Ishikawa (cell line): ENCODE data around the gene GPR22.

Experiments
- FOXM1 ChIP-seq: IDR thresholded peaks from 2 replicates; pipeline ENCODE4 v1.6.1; 2012; ENCODE audit warnings: low read depth, borderline replicate concordance
- MAX ChIP-seq: IDR thresholded peaks from 2 replicates; pipeline ENCODE4 v1.6.1; 2012
- TAF1 ChIP-seq: IDR thresholded peaks from 2 replicates; pipeline ENCODE4 v1.6.1; 2012; ENCODE audit warnings: low read depth, mild to moderate bottlenecking
- USF1 ChIP-seq: IDR thresholded peaks from 2 replicates; pipeline ENCODE4 v1.6.1; 2012
- YY1 ChIP-seq: IDR thresholded peaks from 2 replicates; pipeline ENCODE4 v1.6.1; 2012; ENCODE audit warnings: low read depth
- TF ChIP-seq, protein P1 (sequence below): IDR thresholded peaks from 2 replicates; pipeline ENCODE4 v1.6.1; 2012; ENCODE audit warnings: low read depth, mild to moderate bottlenecking

GRCh38 chr7:107467972-107468371 is 1.9 kb upstream of the GPR22 start:
- no peak for TF ChIP-seq USF1
- TF ChIP-seq YY1, result no peak
- no peak for TF ChIP-seq TAF1
- TF ChIP-seq MAX, result no peak
- TF ChIP-seq, protein P1, sequence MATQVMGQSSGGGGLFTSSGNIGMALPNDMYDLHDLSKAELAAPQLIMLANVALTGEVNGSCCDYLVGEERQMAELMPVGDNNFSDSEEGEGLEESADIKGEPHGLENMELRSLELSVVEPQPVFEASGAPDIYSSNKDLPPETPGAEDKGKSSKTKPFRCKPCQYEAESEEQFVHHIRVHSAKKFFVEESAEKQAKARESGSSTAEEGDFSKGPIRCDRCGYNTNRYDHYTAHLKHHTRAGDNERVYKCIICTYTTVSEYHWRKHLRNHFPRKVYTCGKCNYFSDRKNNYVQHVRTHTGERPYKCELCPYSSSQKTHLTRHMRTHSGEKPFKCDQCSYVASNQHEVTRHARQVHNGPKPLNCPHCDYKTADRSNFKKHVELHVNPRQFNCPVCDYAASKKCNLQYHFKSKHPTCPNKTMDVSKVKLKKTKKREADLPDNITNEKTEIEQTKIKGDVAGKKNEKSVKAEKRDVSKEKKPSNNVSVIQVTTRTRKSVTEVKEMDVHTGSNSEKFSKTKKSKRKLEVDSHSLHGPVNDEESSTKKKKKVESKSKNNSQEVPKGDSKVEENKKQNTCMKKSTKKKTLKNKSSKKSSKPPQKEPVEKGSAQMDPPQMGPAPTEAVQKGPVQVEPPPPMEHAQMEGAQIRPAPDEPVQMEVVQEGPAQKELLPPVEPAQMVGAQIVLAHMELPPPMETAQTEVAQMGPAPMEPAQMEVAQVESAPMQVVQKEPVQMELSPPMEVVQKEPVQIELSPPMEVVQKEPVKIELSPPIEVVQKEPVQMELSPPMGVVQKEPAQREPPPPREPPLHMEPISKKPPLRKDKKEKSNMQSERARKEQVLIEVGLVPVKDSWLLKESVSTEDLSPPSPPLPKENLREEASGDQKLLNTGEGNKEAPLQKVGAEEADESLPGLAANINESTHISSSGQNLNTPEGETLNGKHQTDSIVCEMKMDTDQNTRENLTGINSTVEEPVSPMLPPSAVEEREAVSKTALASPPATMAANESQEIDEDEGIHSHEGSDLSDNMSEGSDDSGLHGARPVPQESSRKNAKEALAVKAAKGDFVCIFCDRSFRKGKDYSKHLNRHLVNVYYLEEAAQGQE, result no peak
- TF ChIP-seq FOXM1, result no peak
